Omental fat pad (tissue), 4 donors: ENCODE measurements around the gene NRTN. TPM values are rescaled to one million over a fixed set of nuclear protein-coding genes. Genes with fewer than 3 reads are reported as not detected.

Experiments used
- ATAC-seq: fragments of 150-250 bp; one replicate; pipeline ENCODE4 v1.9.1; 2016; ENCODE audit warnings: mild to moderate bottlenecking, moderate library complexity; ENCODE audit not compliant: low FRiP score
- DNase-seq: peaks from one replicate; pipeline ENCODE4 v3.0.0-alpha.2; 2019; ENCODE audit warnings: low spot score
- CTCF ChIP-seq, 3 donors: fragments of 450-650 bp; IDR thresholded peaks; one replicate each; pipeline ENCODE4 v1.5.1; 2016 to 2017; ENCODE audit warnings: antibody characterized with exemption in 3 of 3, mild to moderate bottlenecking in 3 of 3, moderate library complexity in 2 of 3
- total RNA-seq, 4 donors: library from RNA; depleted of rRNA; stranded (reverse); fragments of >200 nt; gene quantifications; one replicate each; pipeline ENCODE4 v1.1.0, GENCODE V29; 2016

NRTN gene
- total RNA-seq, 4 donors from 2014 or later = not detected

- DNase-seq = no peak
- TF ChIP-seq CTCF (IDR thresholded peaks at IDR 0.05) = no peak
- ATAC-seq = no peak
Observed at GRCh38 chr19:5829567-5830310, 24.9 kb downstream of the NRTN start.

- no peak for TF ChIP-seq CTCF (IDR thresholded peaks at IDR 0.05)
- DNase-seq (no peak), ATAC-seq (no peak)
Observed at GRCh38 chr19:5831159-5831558, 26.3 kb downstream of the NRTN start.

DNA sequence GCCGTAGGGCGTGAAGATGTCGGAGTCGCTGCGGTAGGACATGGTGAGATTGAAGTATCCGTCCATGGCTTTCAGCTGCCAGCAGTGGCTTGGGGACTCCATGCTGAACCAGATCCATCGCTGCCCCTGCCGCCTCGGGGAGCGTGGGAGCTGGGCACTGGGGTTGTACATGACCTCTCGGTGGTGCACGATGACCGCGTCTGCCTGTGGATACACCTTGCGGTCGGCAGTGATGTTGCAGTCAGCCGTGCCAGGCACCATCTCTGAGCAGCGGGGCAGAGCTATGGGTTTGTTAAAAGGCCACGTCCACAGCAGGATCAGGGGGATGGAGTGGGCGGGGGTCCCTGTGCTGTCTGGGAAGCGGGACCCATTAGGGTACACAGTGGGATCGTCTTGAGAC is 27.2 kb downstream of the NRTN start:
- ATAC-seq (no peak), DNase-seq (no peak)
- no peak for TF ChIP-seq CTCF (IDR thresholded peaks at IDR 0.05)

- DNase-seq (no peak), ATAC-seq (no peak)
- TF ChIP-seq CTCF (IDR thresholded peaks at IDR 0.05) = no peak
Observed at GRCh38 chr19:5832527-5833216, 27.8 kb downstream of the NRTN start.

- DNase-seq (no peak), ATAC-seq (no peak)
- no peak for TF ChIP-seq CTCF (IDR thresholded peaks at IDR 0.05)
Observed at GRCh38 chr19:5837761-5838352, 33.0 kb downstream of the NRTN start.

- DNase-seq (no peak), ATAC-seq (no peak)
- no peak for TF ChIP-seq CTCF (IDR thresholded peaks at IDR 0.05)
Observed at GRCh38 chr19:5838353-5839064, 33.6 kb downstream of the NRTN start.
